Ectodermal cell (in vitro differentiated cells): ENCODE results near the gene MALRD1.

ENCODE experiments used
- H3K27ac ChIP-seq: 2 replicates; pipeline ENCODE4 v1.7.0; 2013; ENCODE audit warnings: mild to moderate bottlenecking, low read depth, low read length; ENCODE audit not compliant: insufficient read depth, poor library complexity, severe bottlenecking
- H3K27me3 ChIP-seq: 2 replicates; pipeline ENCODE4 v1.7.0; 2013; ENCODE audit warnings: mild to moderate bottlenecking, low read length; ENCODE audit not compliant: insufficient read depth, control insufficient read depth, poor library complexity, severe bottlenecking
- H3K36me3 ChIP-seq: one replicate; pipeline ENCODE4 v1.7.0; 2013; ENCODE audit warnings: low read length; ENCODE audit not compliant: control insufficient read depth, insufficient read depth
- H3K4me1 ChIP-seq: one replicate; pipeline ENCODE4 v1.7.0; 2013; ENCODE audit warnings: low read length; ENCODE audit not compliant: control insufficient read depth, insufficient read depth
- H3K4me3 ChIP-seq: 2 replicates; pipeline ENCODE4 v1.7.0; 2013; ENCODE audit warnings: low read depth, low read length, control low read depth; ENCODE audit not compliant: insufficient read depth
- H3K9me3 ChIP-seq: 2 replicates; pipeline ENCODE4 v1.7.0; 2013; ENCODE audit warnings: mild to moderate bottlenecking, low read length, moderate library complexity; ENCODE audit not compliant: control insufficient read depth
- WGBS, 2 experiments: methylation state at CpG; one replicate each; pipeline ENCODE4 v1.1.7; 2013; ENCODE audit warnings: missing lambda C conversion rate in 2 of 2; 5-methylcytosine and 5-hydroxymethylcytosine counted together

The MALRD1 gene

GRCh38 chr10:19317952-19318351 lies 269.4 kb downstream of the MALRD1 start:
- H3K27ac ChIP-seq, result no peak overlapping the region
- WGBS, 2 experiments, result 95 to 100% methylated on average over 1 of the region's 1 CpG
- no peaks in the 10 kb centered on the region for H3K9me3 ChIP-seq
- no peak overlapping the region for H3K4me3 ChIP-seq
- no peaks in the 10 kb centered on the region for H3K27me3 ChIP-seq
- H3K4me1 ChIP-seq, result no peaks in the 10 kb centered on the region
- H3K36me3 ChIP-seq, result no peaks in the 10 kb centered on the region

GRCh38 chr10:19325581-19325980 lies 277.0 kb downstream of the MALRD1 start:
- Histone ChIP-seq H3K36me3 (no peaks in the 10 kb centered on the region), H3K4me3 (no peak overlapping the region), H3K27ac (no peak overlapping the region), H3K4me1 (no peaks in the 10 kb centered on the region), H3K27me3 (no peaks in the 10 kb centered on the region), H3K9me3 (no peaks in the 10 kb centered on the region)
- 97 to 100% methylated on average over 3 to 4 of the region's 4 CpGs for WGBS, 2 experiments

GRCh38 chr10:19328582-19328981 lies 280.0 kb downstream of the MALRD1 start:
- 88 to 96% methylated on average over 2 of the region's 2 CpGs for WGBS, 2 experiments
- H3K9me3 ChIP-seq, result no peaks in the 10 kb centered on the region

GRCh38 chr10:19329475-19329874 lies 280.9 kb downstream of the MALRD1 start:
- no peaks in the 10 kb centered on the region for H3K4me1 ChIP-seq
- no peak overlapping the region for H3K4me3 ChIP-seq
- no peak overlapping the region for H3K27ac ChIP-seq
- no CpG with 5 or more reads among the region's 1 CpG for WGBS, 2 experiments
- no peaks in the 10 kb centered on the region for H3K36me3 ChIP-seq
- H3K27me3 ChIP-seq, result no peaks in the 10 kb centered on the region
- no peaks in the 10 kb centered on the region for H3K9me3 ChIP-seq

More at GRCh38 chr10:19328582-19328981, 280.0 kb downstream of the MALRD1 start:
- no peak overlapping the region for H3K27ac ChIP-seq
- no peaks in the 10 kb centered on the region for H3K4me1 ChIP-seq
- H3K27me3 ChIP-seq, result no peaks in the 10 kb centered on the region
- H3K4me3 ChIP-seq, result no peak overlapping the region
- H3K36me3 ChIP-seq, result no peaks in the 10 kb centered on the region

- Histone ChIP-seq H3K27me3 (no peaks in the 10 kb centered on the region), H3K4me1 (no peaks in the 10 kb centered on the region), H3K4me3 (no peak overlapping the region)
Observed at GRCh38 chr10:19332304-19332703, 283.7 kb downstream of the MALRD1 start.

GRCh38 chr10:19333631-19334030 lies 285.0 kb downstream of the MALRD1 start:
- Histone ChIP-seq H3K27me3 (no peaks in the 10 kb centered on the region), H3K9me3 (no peaks in the 10 kb centered on the region), H3K27ac (no peak overlapping the region), H3K4me3 (no peak overlapping the region), H3K4me1 (no peaks in the 10 kb centered on the region), H3K36me3 (no peaks in the 10 kb centered on the region)
- WGBS, 2 experiments, result 93 to 98% methylated on average over 2 of the region's 2 CpGs

More at GRCh38 chr10:19332304-19332703, 283.7 kb downstream of the MALRD1 start:
- H3K36me3 ChIP-seq, result no peaks in the 10 kb centered on the region
- H3K27ac ChIP-seq, result no peak overlapping the region
- no peaks in the 10 kb centered on the region for H3K9me3 ChIP-seq

- no peak overlapping the region for H3K4me3 ChIP-seq
- H3K36me3 ChIP-seq, result no peaks in the 10 kb centered on the region
- H3K27ac ChIP-seq, result no peak overlapping the region
- 21 to 34% methylated on average over 2 of the region's 2 CpGs for WGBS, 2 experiments
- no peaks in the 10 kb centered on the region for H3K4me1 ChIP-seq
- H3K9me3 ChIP-seq, result no peaks in the 10 kb centered on the region
- no peaks in the 10 kb centered on the region for H3K27me3 ChIP-seq
Observed at GRCh38 chr10:19347621-19348020, 299.0 kb downstream of the MALRD1 start.

- H3K36me3 ChIP-seq, result no peaks in the 10 kb centered on the region
- no peaks in the 10 kb centered on the region for H3K27me3 ChIP-seq
- H3K9me3 ChIP-seq, result no peaks in the 10 kb centered on the region
- no peaks in the 10 kb centered on the region for H3K4me1 ChIP-seq
- H3K4me3 ChIP-seq, result no peak overlapping the region
- WGBS, 2 experiments, result 80 to 91% methylated on average over 1 to 2 of the region's 2 CpGs
- no peak overlapping the region for H3K27ac ChIP-seq
Observed at GRCh38 chr10:19367176-19367575, 318.6 kb downstream of the MALRD1 start.

GRCh38 chr10:19373988-19374387 lies 325.4 kb downstream of the MALRD1 start:
- Histone ChIP-seq H3K27ac (no peak overlapping the region), H3K9me3 (no peaks in the 10 kb centered on the region), H3K4me3 (no peak overlapping the region), H3K36me3 (no peaks in the 10 kb centered on the region), H3K27me3 (no peaks in the 10 kb centered on the region), H3K4me1 (no peaks in the 10 kb centered on the region)
- WGBS, 2 experiments, result 89% methylated on average over 2 of the region's 3 CpGs; no CpG with 5 or more reads in 1 of the 2 experiments

GRCh38 chr10:19385846-19386450 lies 337.3 kb downstream of the MALRD1 start:
- Histone ChIP-seq H3K36me3 (no peaks in the 10 kb centered on the region), H3K4me3 (no peak overlapping the region), H3K27me3 (no peaks in the 10 kb centered on the region), H3K4me1 (no peaks in the 10 kb centered on the region), H3K9me3 (no peaks in the 10 kb centered on the region), H3K27ac (no peak overlapping the region)
- WGBS, 2 experiments, result 85 to 93% methylated on average over 2 of the region's 3 CpGs

GRCh38 chr10:19408924-19409323 lies 360.3 kb downstream of the MALRD1 start:
- Histone ChIP-seq H3K4me3 (no peak overlapping the region), H3K36me3 (no peaks in the 10 kb centered on the region), H3K9me3 (no peaks in the 10 kb centered on the region), H3K4me1 (no peaks in the 10 kb centered on the region), H3K27me3 (no peaks in the 10 kb centered on the region), H3K27ac (no peak overlapping the region)
- WGBS, 2 experiments, result 94% methylated on average over 1 of the region's 1 CpG
